ENCODE results near the gene KIF6. TPM values are rescaled to one million over a fixed set of nuclear protein-coding genes. Genes with fewer than 3 reads are reported as not detected.

Gene KIF6
- total RNA-seq, 2 experiments from 2014 or later: not detected

DNA sequence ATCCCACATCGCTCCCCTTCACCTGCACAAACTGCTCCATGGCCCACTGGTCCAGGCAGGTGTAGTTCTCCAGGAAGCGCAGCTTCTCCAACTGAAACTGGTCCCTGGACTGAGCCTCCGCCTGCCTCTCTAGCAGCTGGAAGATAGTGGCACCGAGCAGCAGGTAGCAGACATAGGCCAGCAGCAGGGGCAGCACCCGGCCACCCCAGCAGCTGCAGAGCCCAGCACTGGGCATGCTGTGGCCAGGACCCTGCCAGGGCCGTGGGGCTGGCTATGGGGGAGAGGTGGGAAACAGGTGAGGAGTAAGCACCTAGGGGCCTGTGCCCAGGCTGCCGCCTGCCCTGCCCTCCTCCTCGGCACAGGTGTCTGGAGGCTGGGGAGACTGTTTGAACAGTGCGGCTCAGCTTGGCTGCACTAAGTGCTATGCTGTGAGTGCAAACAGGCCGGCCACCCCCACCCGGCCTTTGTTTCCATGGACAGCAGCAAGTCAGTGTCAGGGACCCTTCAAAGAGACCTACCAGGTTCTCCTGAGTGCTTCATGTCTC lies 402.8 kb downstream of the KIF6 start, which contains the start of gene KCNK16:
Gene KCNK16 (minus strand): TSS at position 397 of the 545 bp plus-strand sequence. CDS start 162 bp downstream, at position 235.
- TF ChIP-seq, protein P1, sequence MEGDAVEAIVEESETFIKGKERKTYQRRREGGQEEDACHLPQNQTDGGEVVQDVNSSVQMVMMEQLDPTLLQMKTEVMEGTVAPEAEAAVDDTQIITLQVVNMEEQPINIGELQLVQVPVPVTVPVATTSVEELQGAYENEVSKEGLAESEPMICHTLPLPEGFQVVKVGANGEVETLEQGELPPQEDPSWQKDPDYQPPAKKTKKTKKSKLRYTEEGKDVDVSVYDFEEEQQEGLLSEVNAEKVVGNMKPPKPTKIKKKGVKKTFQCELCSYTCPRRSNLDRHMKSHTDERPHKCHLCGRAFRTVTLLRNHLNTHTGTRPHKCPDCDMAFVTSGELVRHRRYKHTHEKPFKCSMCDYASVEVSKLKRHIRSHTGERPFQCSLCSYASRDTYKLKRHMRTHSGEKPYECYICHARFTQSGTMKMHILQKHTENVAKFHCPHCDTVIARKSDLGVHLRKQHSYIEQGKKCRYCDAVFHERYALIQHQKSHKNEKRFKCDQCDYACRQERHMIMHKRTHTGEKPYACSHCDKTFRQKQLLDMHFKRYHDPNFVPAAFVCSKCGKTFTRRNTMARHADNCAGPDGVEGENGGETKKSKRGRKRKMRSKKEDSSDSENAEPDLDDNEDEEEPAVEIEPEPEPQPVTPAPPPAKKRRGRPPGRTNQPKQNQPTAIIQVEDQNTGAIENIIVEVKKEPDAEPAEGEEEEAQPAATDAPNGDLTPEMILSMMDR (IDR thresholded peaks at IDR 0.05): no peak
- Mint-ChIP-seq H3K4me1 (ENCODE audit: low read depth) (no peaks in the 10 kb centered on the region), H3K4me3 (no peak within 1 kb of the TSS), H3K27me3 (peaks cover 9% of the 10 kb centered on the region), H3K27ac (no peak within 1 kb of the TSS), H3K9me3 (no peaks in the 10 kb centered on the region), H3K36me3 (ENCODE audit: low read depth) (no peaks in the 10 kb centered on the region)
- H3K4me3 ChIP-seq (ENCODE audit: low read length): no peak within 1 kb of the TSS
- H3K9me3 ChIP-seq (ENCODE audit: control insufficient read depth in 1 of 2, insufficient read depth in 1 of 2, low read length in 2 of 2): peaks cover 0 to 3% of the 10 kb centered on the region in 2 experiments
- DNase-seq: no peak
- no peaks in the 10 kb centered on the region for H3K4me1 ChIP-seq (ENCODE audit: insufficient read depth, low read length)
- no peak for ATAC-seq (ENCODE audit: poor library complexity)
- intact Hi-C loops (cut with DNase I, micrococcal nuclease): no loop called here
- H3K27me3 ChIP-seq (ENCODE audit: control insufficient read depth in 1 of 2, insufficient read depth in 2 of 2, low read length in 2 of 2): peaks cover 0 to 4% of the 10 kb centered on the region in 2 experiments
- ChIA-PET CTCF (no interaction called here), POLR2A (no interaction called here)
- H3K36me3 ChIP-seq (ENCODE audit: insufficient read depth, low read length): no peaks in the 10 kb centered on the region
- H3K27ac ChIP-seq (ENCODE audit: low read depth in 1 of 2, low read length in 2 of 2): no peak within 1 kb of the TSS

GRCh38 chr6:39321761-39322160 lies 403.4 kb downstream of the KIF6 start:
- no peaks in the 10 kb centered on the region for H3K9me3 Mint-ChIP-seq
- intact Hi-C loops (cut with DNase I, micrococcal nuclease): no loop called here
- Histone ChIP-seq H3K27me3 (ENCODE audit: control insufficient read depth in 1 of 2, insufficient read depth in 2 of 2, low read length in 2 of 2) (peaks cover 0 to 4% of the 10 kb centered on the region in 2 experiments), H3K27ac (ENCODE audit: low read depth in 1 of 2, low read length in 2 of 2) (no peak overlapping the region), H3K36me3 (ENCODE audit: insufficient read depth, low read length) (no peaks in the 10 kb centered on the region), H3K4me3 (ENCODE audit: low read length) (no peak overlapping the region), H3K4me1 (ENCODE audit: insufficient read depth, low read length) (no peaks in the 10 kb centered on the region), H3K9me3 (ENCODE audit: control insufficient read depth in 1 of 2, insufficient read depth in 1 of 2, low read length in 2 of 2) (peaks cover 0 to 3% of the 10 kb centered on the region in 2 experiments)
- H3K27ac Mint-ChIP-seq: no peak overlapping the region
- ChIA-PET POLR2A (no interaction called here), CTCF (no interaction called here)
- ATAC-seq (ENCODE audit: poor library complexity): no peak
- H3K36me3 Mint-ChIP-seq (ENCODE audit: low read depth): no peaks in the 10 kb centered on the region
- H3K27me3 Mint-ChIP-seq: peaks cover 15% of the 10 kb centered on the region
- no peaks in the 10 kb centered on the region for H3K4me1 Mint-ChIP-seq (ENCODE audit: low read depth)
- TF ChIP-seq, protein P1 (IDR thresholded peaks at IDR 0.05): no peak
- no peak overlapping the region for H3K4me3 Mint-ChIP-seq
- DNase-seq: no peak

DNA sequence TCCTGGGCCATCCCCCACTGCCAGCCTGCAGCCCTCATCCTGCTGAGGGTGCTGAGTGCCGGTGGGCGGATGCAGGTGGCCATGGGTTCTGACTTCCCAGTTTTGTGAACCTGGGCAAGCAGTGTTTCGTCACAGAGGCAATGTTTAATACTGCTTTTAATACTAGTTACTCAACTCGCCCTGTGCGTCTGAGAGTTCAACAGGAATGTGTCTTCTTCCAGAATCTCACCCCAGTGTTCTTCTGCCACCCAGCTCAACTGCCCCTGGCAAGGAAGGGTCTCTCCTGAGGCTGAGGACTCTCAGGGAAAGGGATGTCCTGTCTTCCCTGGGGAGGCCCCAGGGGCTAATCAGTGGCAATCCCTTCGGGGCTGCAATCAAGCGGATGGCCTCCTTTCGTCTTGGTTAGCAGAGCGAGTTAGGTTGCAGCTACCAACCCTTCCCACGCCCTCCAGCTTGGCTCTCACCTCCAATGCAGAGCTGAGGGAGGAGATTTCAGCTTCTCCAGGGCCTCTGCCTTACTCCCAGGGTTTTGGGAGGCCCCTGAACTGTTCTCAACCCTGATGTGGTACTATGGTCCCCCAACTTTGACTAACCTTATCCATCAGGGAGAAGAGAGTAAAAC lies 404.7 kb downstream of the KIF6 start:
- peaks cover 0 to 3% of the 10 kb centered on the region in 2 experiments for H3K9me3 ChIP-seq (ENCODE audit: control insufficient read depth in 1 of 2, insufficient read depth in 1 of 2, low read length in 2 of 2)
- CTCF ChIA-PET: no interaction called here
- H3K27ac Mint-ChIP-seq: no peak overlapping the region
- H3K4me3 Mint-ChIP-seq: no peak overlapping the region
- no peaks in the 10 kb centered on the region for H3K36me3 ChIP-seq (ENCODE audit: insufficient read depth, low read length)
- TF ChIP-seq, protein P1 (IDR thresholded peaks at IDR 0.05): no peak
- ATAC-seq (ENCODE audit: poor library complexity) (no peak), DNase-seq (no peak)
- no peak overlapping the region for H3K4me3 ChIP-seq (ENCODE audit: low read length)
- no peaks in the 10 kb centered on the region for H3K4me1 ChIP-seq (ENCODE audit: insufficient read depth, low read length)
- intact Hi-C loops (cut with DNase I, micrococcal nuclease): no loop called here
- no peak overlapping the region for H3K27ac ChIP-seq (ENCODE audit: low read depth in 1 of 2, low read length in 2 of 2)
- H3K9me3 Mint-ChIP-seq: no peaks in the 10 kb centered on the region
- POLR2A ChIA-PET: no interaction called here
- no peaks in the 10 kb centered on the region for H3K4me1 Mint-ChIP-seq (ENCODE audit: low read depth)
- H3K27me3 ChIP-seq (ENCODE audit: control insufficient read depth in 1 of 2, insufficient read depth in 2 of 2, low read length in 2 of 2): peaks cover 2 to 16% of the 10 kb centered on the region in 2 experiments
- H3K36me3 Mint-ChIP-seq (ENCODE audit: low read depth): no peaks in the 10 kb centered on the region
- H3K27me3 Mint-ChIP-seq: peaks cover 26% of the 10 kb centered on the region
